Measurements from ENCODE around the gene ZNF629.

- no peak for TF ChIP-seq CTCF (conservative IDR thresholded peaks at IDR 0.05)
- no peak for TF ChIP-seq ZFX (IDR thresholded peaks at IDR 0.05)
Observed at GRCh38 chr16:30766933-30767284, 20.1 kb downstream of the ZNF629 start.

Measured in C4-2B (cell line).